NCI-H2107 (cell line): ENCODE data around the gene IL10.

Source experiments
- DNase-seq: peaks from one replicate; lab custom pipeline; 2025; lab: John Stamatoyannopoulos, UW

The IL10 gene

GRCh38 chr1:206734499-206735142, 37.7 kb downstream of the IL10 start:
- no peak for DNase-seq

- DNase-seq = no peak
Measured at GRCh38 chr1:206732992-206733391, 39.3 kb downstream of the IL10 start.

- DNase-seq = no peak
Measured at GRCh38 chr1:206732508-206732907, 39.8 kb downstream of the IL10 start.

- DNase-seq = no peak
Measured at GRCh38 chr1:206729507-206729906, 42.8 kb downstream of the IL10 start.

- DNase-seq = no peak
Measured at GRCh38 chr1:206729050-206729449, 43.2 kb downstream of the IL10 start.

- DNase-seq = no peak
Measured at GRCh38 chr1:206728697-206728987, 43.7 kb downstream of the IL10 start.

GRCh38 chr1:206727981-206728696, 44.2 kb downstream of the IL10 start:
- DNase-seq = no peak

- DNase-seq = no peak
Measured at GRCh38 chr1:206725109-206725963, 47.0 kb downstream of the IL10 start.

- DNase-seq = no peak
Measured at GRCh38 chr1:206723805-206724472, 48.4 kb downstream of the IL10 start.

GRCh38 chr1:206723462-206723804, 48.9 kb downstream of the IL10 start:
- no peak for DNase-seq

- DNase-seq = no peak
Measured at GRCh38 chr1:206722751-206723461, 49.4 kb downstream of the IL10 start.

- DNase-seq = no peak
Measured at GRCh38 chr1:206721454-206721853, 50.8 kb downstream of the IL10 start.

- no peak for DNase-seq
Measured at GRCh38 chr1:206719169-206719839, 53.0 kb downstream of the IL10 start.

- no peak for DNase-seq
Measured at GRCh38 chr1:206717674-206717989, 54.7 kb downstream of the IL10 start.
